Progenitor cell of endocrine pancreas (in vitro differentiated cells): ENCODE results near the gene XPA. TPM values are rescaled to one million over a fixed set of nuclear protein-coding genes. Genes with fewer than 3 reads are reported as not detected.

ENCODE experiments used
- DNase-seq: peaks from one replicate; pipeline ENCODE4 v3.0.0; 2021; ENCODE audit warnings: low spot score; ENCODE audit not compliant: unreplicated experiment
- H3K27ac Mint-ChIP-seq: 2 replicates; pipeline ENCODE4 v1.8.0; 2021; ENCODE audit warnings: mild to moderate bottlenecking, moderate library complexity, mixed read lengths
- H3K27me3 Mint-ChIP-seq: 2 replicates; pipeline ENCODE4 v1.8.0; 2021; ENCODE audit warnings: mixed read lengths
- H3K36me3 Mint-ChIP-seq: 2 replicates; pipeline ENCODE4 v1.8.0; 2022; ENCODE audit warnings: mixed read lengths; ENCODE audit not compliant: insufficient read depth
- H3K4me1 Mint-ChIP-seq: 2 replicates; pipeline ENCODE4 v1.8.0; 2021; ENCODE audit warnings: low read depth, mixed read lengths
- H3K4me3 Mint-ChIP-seq: 2 replicates; pipeline ENCODE4 v1.8.0; 2021; ENCODE audit warnings: low read depth, mild to moderate bottlenecking, moderate library complexity, mixed read lengths
- H3K9me3 Mint-ChIP-seq: 2 replicates; pipeline ENCODE4 v1.8.0; 2021; ENCODE audit warnings: low read depth, mixed read lengths
- total RNA-seq: library from RNA; stranded (reverse); gene quantifications from 2 replicates; pipeline ENCODE4 v1.2.1, GENCODE V29; 2021
- TF ChIP-seq, protein P1 (sequence below): fragments of 200-600 bp; sonication (generic); IDR thresholded peaks from one replicate; pipeline ENCODE4 v1.5.0; 2021; ENCODE audit warnings: antibody characterized with exemption, mild to moderate bottlenecking; ENCODE audit not compliant: unreplicated experiment

The XPA gene
- total RNA-seq, 1 donor from 2014 or later: 16.4 TPM

DNA sequence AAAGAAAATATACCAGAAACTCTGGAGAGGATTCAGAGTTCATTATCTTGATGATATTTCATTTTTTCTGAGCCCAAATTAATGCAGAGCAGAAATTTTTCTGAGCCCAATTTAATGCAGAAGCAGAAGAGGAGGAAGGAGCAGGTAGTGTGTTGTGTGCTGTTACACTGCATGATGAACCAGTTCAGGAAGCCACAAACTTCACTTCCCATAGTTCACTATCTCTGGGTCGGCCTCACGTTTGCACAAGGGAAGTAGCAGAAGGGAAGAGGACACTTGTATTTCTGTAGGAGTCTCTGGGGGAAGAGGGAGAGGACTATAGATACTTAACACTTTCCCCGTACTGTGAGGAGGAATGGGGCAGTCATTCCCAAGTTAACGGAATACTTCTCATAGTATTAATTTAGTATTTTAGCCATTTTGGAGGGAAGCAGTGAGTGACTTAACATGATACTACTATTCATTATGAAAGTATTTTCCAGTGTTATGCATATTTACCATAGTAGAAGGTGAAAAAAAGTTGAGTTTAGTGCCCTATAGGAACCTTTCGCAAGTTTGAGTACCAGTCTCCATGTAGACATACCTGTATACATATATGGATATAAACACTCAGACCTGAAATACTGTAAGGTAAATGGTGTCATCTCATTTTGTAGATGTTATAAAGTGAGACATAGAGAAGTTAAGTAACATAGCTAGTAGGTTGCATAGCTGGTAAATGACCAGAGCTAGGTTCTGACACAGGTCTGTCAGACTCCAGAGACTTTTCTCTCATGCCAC is 30.0 kb downstream of the XPA start:
- no peak overlapping the region for H3K4me3 Mint-ChIP-seq
- DNase-seq: no peak
- TF ChIP-seq, protein P1, sequence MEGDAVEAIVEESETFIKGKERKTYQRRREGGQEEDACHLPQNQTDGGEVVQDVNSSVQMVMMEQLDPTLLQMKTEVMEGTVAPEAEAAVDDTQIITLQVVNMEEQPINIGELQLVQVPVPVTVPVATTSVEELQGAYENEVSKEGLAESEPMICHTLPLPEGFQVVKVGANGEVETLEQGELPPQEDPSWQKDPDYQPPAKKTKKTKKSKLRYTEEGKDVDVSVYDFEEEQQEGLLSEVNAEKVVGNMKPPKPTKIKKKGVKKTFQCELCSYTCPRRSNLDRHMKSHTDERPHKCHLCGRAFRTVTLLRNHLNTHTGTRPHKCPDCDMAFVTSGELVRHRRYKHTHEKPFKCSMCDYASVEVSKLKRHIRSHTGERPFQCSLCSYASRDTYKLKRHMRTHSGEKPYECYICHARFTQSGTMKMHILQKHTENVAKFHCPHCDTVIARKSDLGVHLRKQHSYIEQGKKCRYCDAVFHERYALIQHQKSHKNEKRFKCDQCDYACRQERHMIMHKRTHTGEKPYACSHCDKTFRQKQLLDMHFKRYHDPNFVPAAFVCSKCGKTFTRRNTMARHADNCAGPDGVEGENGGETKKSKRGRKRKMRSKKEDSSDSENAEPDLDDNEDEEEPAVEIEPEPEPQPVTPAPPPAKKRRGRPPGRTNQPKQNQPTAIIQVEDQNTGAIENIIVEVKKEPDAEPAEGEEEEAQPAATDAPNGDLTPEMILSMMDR: no peak
- no peaks in the 10 kb centered on the region for H3K9me3 Mint-ChIP-seq
- no peak overlapping the region for H3K27ac Mint-ChIP-seq
- H3K36me3 Mint-ChIP-seq: peaks cover 23% of the 10 kb centered on the region
- no peaks in the 10 kb centered on the region for H3K27me3 Mint-ChIP-seq
- no peaks in the 10 kb centered on the region for H3K4me1 Mint-ChIP-seq

DNA sequence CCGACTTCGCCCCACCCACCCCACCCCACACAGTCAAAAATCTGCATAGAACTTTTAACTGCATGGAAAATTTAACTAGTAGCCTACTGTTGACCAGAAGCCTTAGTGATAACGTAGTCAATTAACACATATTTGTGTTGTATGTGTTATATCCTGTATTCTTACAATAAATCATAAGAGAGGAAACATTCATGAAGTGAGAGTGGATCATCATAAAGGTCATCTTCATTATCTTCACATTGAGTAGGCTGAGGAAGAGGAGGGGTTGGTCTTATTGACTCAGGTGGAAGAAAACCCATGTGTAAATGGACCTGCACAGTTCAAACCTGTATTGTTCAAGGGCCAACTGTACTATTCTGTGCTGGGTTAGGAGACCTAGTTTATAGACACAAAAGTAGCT is 31.4 kb downstream of the XPA start:
- Mint-ChIP-seq H3K9me3 (no peaks in the 10 kb centered on the region), H3K27me3 (no peaks in the 10 kb centered on the region), H3K36me3 (peaks cover 19% of the 10 kb centered on the region), H3K4me3 (no peak overlapping the region), H3K27ac (no peak overlapping the region), H3K4me1 (no peaks in the 10 kb centered on the region)
- no peak for DNase-seq
- TF ChIP-seq, protein P1: no peak

- no peak overlapping the region for H3K4me3 Mint-ChIP-seq
- H3K27me3 Mint-ChIP-seq: no peaks in the 10 kb centered on the region
- TF ChIP-seq, protein P1: no peak
- H3K9me3 Mint-ChIP-seq: no peaks in the 10 kb centered on the region
- DNase-seq: no peak
- peaks cover 36% of the 10 kb centered on the region for H3K36me3 Mint-ChIP-seq
- no peak overlapping the region for H3K27ac Mint-ChIP-seq
- H3K4me1 Mint-ChIP-seq: no peaks in the 10 kb centered on the region
These were observed 36.3 kb downstream of the XPA start for GRCh38 chr9:97660847-97661246.

DNA sequence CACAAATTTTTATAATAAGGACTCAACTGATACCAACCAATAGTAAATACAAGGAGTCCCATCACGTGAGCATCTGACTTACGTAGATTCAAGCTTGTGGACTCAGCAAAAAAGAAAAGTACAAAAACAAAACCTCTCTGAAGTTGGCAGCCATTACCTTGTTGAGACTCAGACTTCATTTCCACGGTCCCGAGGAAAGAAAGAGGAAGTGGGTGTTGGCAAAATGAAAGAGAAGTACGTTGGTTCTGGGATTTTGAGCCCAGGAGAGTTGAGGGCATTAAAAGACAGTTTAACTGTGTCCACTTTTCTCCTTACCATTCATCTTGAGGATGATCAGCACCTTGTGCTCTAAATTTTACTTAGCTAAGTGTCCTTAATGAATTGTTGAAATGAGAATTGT is 36.8 kb downstream of the XPA start:
- Mint-ChIP-seq H3K27ac (no peak overlapping the region), H3K4me3 (no peak overlapping the region), H3K27me3 (no peaks in the 10 kb centered on the region), H3K9me3 (no peaks in the 10 kb centered on the region), H3K36me3 (peaks cover 37% of the 10 kb centered on the region), H3K4me1 (no peaks in the 10 kb centered on the region)
- DNase-seq: no peak
- TF ChIP-seq, protein P1: no peak

GRCh38 chr9:97659771-97660170 is 37.4 kb downstream of the XPA start:
- H3K36me3 Mint-ChIP-seq: peaks cover 38% of the 10 kb centered on the region
- TF ChIP-seq, protein P1: no peak
- H3K27ac Mint-ChIP-seq: no peak overlapping the region
- H3K4me1 Mint-ChIP-seq: no peaks in the 10 kb centered on the region
- DNase-seq: no peak
- H3K9me3 Mint-ChIP-seq: no peaks in the 10 kb centered on the region
- H3K4me3 Mint-ChIP-seq: no peak overlapping the region
- no peaks in the 10 kb centered on the region for H3K27me3 Mint-ChIP-seq
